Measurements from ENCODE around the gene PPP2R2B.

PPP2R2B gene

GRCh38 chr5:146719179-146719578 is 159.4 kb downstream of the PPP2R2B start:
- Mint-ChIP-seq H3K4me1 (ENCODE audit: low read depth) (no peaks in the 10 kb centered on the region), H3K27me3 (no peaks in the 10 kb centered on the region), H3K9me3 (no peaks in the 10 kb centered on the region), H3K27ac (no peak overlapping the region), H3K36me3 (ENCODE audit: low read depth) (no peaks in the 10 kb centered on the region), H3K4me3 (no peak overlapping the region)
- intact Hi-C loops (cut with micrococcal nuclease), result no loop called here

GRCh38 chr5:146718609-146719008 is 159.9 kb downstream of the PPP2R2B start:
- Mint-ChIP-seq H3K27ac (no peak overlapping the region), H3K4me1 (ENCODE audit: low read depth) (no peaks in the 10 kb centered on the region), H3K4me3 (no peak overlapping the region), H3K27me3 (no peaks in the 10 kb centered on the region), H3K36me3 (ENCODE audit: low read depth) (no peaks in the 10 kb centered on the region), H3K9me3 (no peaks in the 10 kb centered on the region)
- intact Hi-C loops (cut with micrococcal nuclease), result no loop called here

GRCh38 chr5:146717951-146718350 is 160.6 kb downstream of the PPP2R2B start:
- Mint-ChIP-seq H3K36me3 (ENCODE audit: low read depth) (no peaks in the 10 kb centered on the region), H3K4me1 (ENCODE audit: low read depth) (no peaks in the 10 kb centered on the region), H3K9me3 (no peaks in the 10 kb centered on the region)

GRCh38 chr5:146716636-146717035 is 161.9 kb downstream of the PPP2R2B start:
- Mint-ChIP-seq H3K4me1 (ENCODE audit: low read depth) (no peaks in the 10 kb centered on the region), H3K4me3 (no peak overlapping the region), H3K36me3 (ENCODE audit: low read depth) (no peaks in the 10 kb centered on the region), H3K27me3 (no peaks in the 10 kb centered on the region), H3K9me3 (no peaks in the 10 kb centered on the region), H3K27ac (no peak overlapping the region)
- intact Hi-C loops (cut with micrococcal nuclease), result no loop called here

More at GRCh38 chr5:146717951-146718350, 160.6 kb downstream of the PPP2R2B start:
- no peak overlapping the region for H3K27ac Mint-ChIP-seq
- no peak overlapping the region for H3K4me3 Mint-ChIP-seq
- H3K27me3 Mint-ChIP-seq, result no peaks in the 10 kb centered on the region
- intact Hi-C loops (cut with micrococcal nuclease), result no loop called here

GRCh38 chr5:146710348-146710747 is 168.2 kb downstream of the PPP2R2B start:
- Mint-ChIP-seq H3K36me3 (ENCODE audit: low read depth) (no peaks in the 10 kb centered on the region), H3K27ac (no peak overlapping the region), H3K27me3 (no peaks in the 10 kb centered on the region), H3K4me3 (no peak overlapping the region), H3K9me3 (no peaks in the 10 kb centered on the region), H3K4me1 (ENCODE audit: low read depth) (no peaks in the 10 kb centered on the region)
- intact Hi-C loops (cut with micrococcal nuclease), result no loop called here

- Mint-ChIP-seq H3K9me3 (no peaks in the 10 kb centered on the region), H3K36me3 (ENCODE audit: low read depth) (no peaks in the 10 kb centered on the region), H3K27me3 (no peaks in the 10 kb centered on the region), H3K4me3 (no peak overlapping the region), H3K27ac (no peak overlapping the region), H3K4me1 (ENCODE audit: low read depth) (no peaks in the 10 kb centered on the region)
- intact Hi-C loops (cut with micrococcal nuclease), result no loop called here
These were observed 171.2 kb downstream of the PPP2R2B start for GRCh38 chr5:146707316-146707715.

GRCh38 chr5:146706321-146706972 is 172.1 kb downstream of the PPP2R2B start:
- H3K9me3 Mint-ChIP-seq, result no peaks in the 10 kb centered on the region
- H3K27ac Mint-ChIP-seq, result no peak overlapping the region
- intact Hi-C loops (cut with micrococcal nuclease), result no loop called here

GRCh38 chr5:146704949-146705665 is 173.4 kb downstream of the PPP2R2B start:
- intact Hi-C loops (cut with micrococcal nuclease), result no loop called here
- H3K4me1 Mint-ChIP-seq (ENCODE audit: low read depth), result no peaks in the 10 kb centered on the region

More at GRCh38 chr5:146706321-146706972, 172.1 kb downstream of the PPP2R2B start:
- H3K27me3 Mint-ChIP-seq, result no peaks in the 10 kb centered on the region
- H3K4me1 Mint-ChIP-seq (ENCODE audit: low read depth), result no peaks in the 10 kb centered on the region
- no peak overlapping the region for H3K4me3 Mint-ChIP-seq
- no peaks in the 10 kb centered on the region for H3K36me3 Mint-ChIP-seq (ENCODE audit: low read depth)

GRCh38 chr5:146703899-146704298 is 174.7 kb downstream of the PPP2R2B start:
- intact Hi-C loops (cut with micrococcal nuclease), result no loop called here
- Mint-ChIP-seq H3K27ac (no peak overlapping the region), H3K36me3 (ENCODE audit: low read depth) (no peaks in the 10 kb centered on the region), H3K9me3 (no peaks in the 10 kb centered on the region), H3K4me1 (ENCODE audit: low read depth) (peaks cover 1% of the 10 kb centered on the region), H3K27me3 (no peaks in the 10 kb centered on the region), H3K4me3 (no peak overlapping the region)

More at GRCh38 chr5:146704949-146705665, 173.4 kb downstream of the PPP2R2B start:
- Mint-ChIP-seq H3K36me3 (ENCODE audit: low read depth) (no peaks in the 10 kb centered on the region), H3K27me3 (no peaks in the 10 kb centered on the region), H3K9me3 (no peaks in the 10 kb centered on the region), H3K4me3 (no peak overlapping the region), H3K27ac (no peak overlapping the region)

GRCh38 chr5:146703499-146703898 is 175.1 kb downstream of the PPP2R2B start:
- Mint-ChIP-seq H3K4me3 (no peak overlapping the region), H3K27me3 (no peaks in the 10 kb centered on the region), H3K36me3 (ENCODE audit: low read depth) (no peaks in the 10 kb centered on the region), H3K4me1 (ENCODE audit: low read depth) (peaks cover 5% of the 10 kb centered on the region), H3K27ac (no peak overlapping the region), H3K9me3 (no peaks in the 10 kb centered on the region)
- intact Hi-C loops (cut with micrococcal nuclease), result no loop called here

- no peaks in the 10 kb centered on the region for H3K36me3 Mint-ChIP-seq (ENCODE audit: low read depth)
These were observed 178.7 kb downstream of the PPP2R2B start for GRCh38 chr5:146699664-146700418.

GRCh38 chr5:146699138-146699537 is 179.4 kb downstream of the PPP2R2B start:
- Mint-ChIP-seq H3K4me3 (no peak overlapping the region), H3K4me1 (ENCODE audit: low read depth) (peaks cover 6% of the 10 kb centered on the region), H3K27me3 (no peaks in the 10 kb centered on the region), H3K9me3 (no peaks in the 10 kb centered on the region), H3K36me3 (ENCODE audit: low read depth) (no peaks in the 10 kb centered on the region), H3K27ac (no peak overlapping the region)
- intact Hi-C loops (cut with micrococcal nuclease), result no loop called here

More at GRCh38 chr5:146699664-146700418, 178.7 kb downstream of the PPP2R2B start:
- Mint-ChIP-seq H3K4me1 (ENCODE audit: low read depth) (peaks cover 6% of the 10 kb centered on the region), H3K9me3 (no peaks in the 10 kb centered on the region), H3K4me3 (no peak overlapping the region), H3K27ac (no peak overlapping the region), H3K27me3 (no peaks in the 10 kb centered on the region)
- intact Hi-C loops (cut with micrococcal nuclease), result no loop called here

GRCh38 chr5:146698651-146699050 is 179.9 kb downstream of the PPP2R2B start:
- peaks cover 6% of the 10 kb centered on the region for H3K4me1 Mint-ChIP-seq (ENCODE audit: low read depth)
- H3K27me3 Mint-ChIP-seq, result no peaks in the 10 kb centered on the region
- no peak overlapping the region for H3K27ac Mint-ChIP-seq
- no peaks in the 10 kb centered on the region for H3K9me3 Mint-ChIP-seq
- intact Hi-C loops (cut with micrococcal nuclease), result no loop called here
- no peak overlapping the region for H3K4me3 Mint-ChIP-seq
- no peaks in the 10 kb centered on the region for H3K36me3 Mint-ChIP-seq (ENCODE audit: low read depth)

- peaks cover 6% of the 10 kb centered on the region for H3K4me1 Mint-ChIP-seq (ENCODE audit: low read depth)
- no peaks in the 10 kb centered on the region for H3K27me3 Mint-ChIP-seq
- intact Hi-C loops (cut with micrococcal nuclease), result no loop called here
- H3K27ac Mint-ChIP-seq, result no peak overlapping the region
- H3K4me3 Mint-ChIP-seq, result no peak overlapping the region
- H3K36me3 Mint-ChIP-seq (ENCODE audit: low read depth), result no peaks in the 10 kb centered on the region
- H3K9me3 Mint-ChIP-seq, result no peaks in the 10 kb centered on the region
These were observed 181.3 kb downstream of the PPP2R2B start for GRCh38 chr5:146697211-146697610.

Data from dendritic cell treated with granulocyte-macrophage colony-stimulating factor and Interleukin-4, amounts not matched to agents 40 ng/mL and 50 ng/mL, for 4 days (primary cell).